WI38 (cell line): ENCODE data around the gene IL1A.

Source experiments
- H3K4me3 ChIP-seq: 2 replicates; pipeline ENCODE4 v1.5.1; 2011; ENCODE audit warnings: low read depth, mild to moderate bottlenecking, control low read depth, low read length
- CTCF ChIP-seq: IDR thresholded peaks from 2 replicates; pipeline ENCODE4 v1.5.1; 2012; ENCODE audit warnings: low read depth, mild to moderate bottlenecking, control low read depth, low read length

IL1A gene

GRCh38 chr2:112825706-112826105, 41.4 kb upstream of the IL1A start:
- no peak overlapping the region for H3K4me3 ChIP-seq

GRCh38 chr2:112824694-112825085, 40.4 kb upstream of the IL1A start:
- no peak overlapping the region for H3K4me3 ChIP-seq
- no peak for TF ChIP-seq CTCF

More at GRCh38 chr2:112825706-112826105, 41.4 kb upstream of the IL1A start:
- no peak for TF ChIP-seq CTCF

GRCh38 chr2:112821682-112822081, 37.4 kb upstream of the IL1A start:
- TF ChIP-seq CTCF, result no peak
- no peak overlapping the region for H3K4me3 ChIP-seq

- H3K4me3 ChIP-seq, result no peak overlapping the region
- TF ChIP-seq CTCF, result no peak
These were observed 36.8 kb upstream of the IL1A start for GRCh38 chr2:112821142-112821541.

- no peak for TF ChIP-seq CTCF
These were observed 36.0 kb upstream of the IL1A start for GRCh38 chr2:112820343-112820742.

GRCh38 chr2:112819081-112819480, 34.8 kb upstream of the IL1A start:
- H3K4me3 ChIP-seq, result no peak overlapping the region
- no peak for TF ChIP-seq CTCF

More at GRCh38 chr2:112820343-112820742, 36.0 kb upstream of the IL1A start:
- no peak overlapping the region for H3K4me3 ChIP-seq

GRCh38 chr2:112818094-112818902, 34.0 kb upstream of the IL1A start:
- H3K4me3 ChIP-seq, result no peak overlapping the region
- TF ChIP-seq CTCF, result no peak
